22Rv1 (cell line): ENCODE measurements around the gene PTPRM.

ENCODE experiments used
- CTCF ChIP-seq: fragments of 450-650 bp; IDR thresholded peaks from 2 replicates; pipeline ENCODE4 v1.5.1; 2017; ENCODE audit warnings: mild to moderate bottlenecking
- ZFX ChIP-seq: fragments of 450-650 bp; IDR thresholded peaks from 2 replicates; pipeline ENCODE4 v1.6.1; 2017; ENCODE audit warnings: antibody characterized with exemption, borderline replicate concordance

GRCh38 chr18:7641813-7642212, 74.7 kb downstream of the PTPRM start:
- TF ChIP-seq CTCF: no peak
- no peak for TF ChIP-seq ZFX
